CD4-positive, alpha-beta T cell treated with Interleukin-4 for 1 hour (primary cell): ENCODE results near the gene ADCY5.
A peak's percentile ranks its signal among the peaks of the same experiment; 100 is the strongest.

Experiments
- DNase-seq, 2 donors: peaks; one replicate each; pipeline ENCODE4 v3.0.0-alpha.2; 2020 to 2022

Gene ADCY5

GRCh38 chr3:123457841-123458240 is 9.0 kb upstream of the ADCY5 start:
- DNase-seq, result no peak

- no peak for DNase-seq
These were observed 4.8 kb upstream of the ADCY5 start for GRCh38 chr3:123453675-123454074.

GRCh38 chr3:123451186-123451585 is 2.3 kb upstream of the ADCY5 start:
- no peak for DNase-seq

GRCh38 chr3:123449997-123450604 is 1.2 kb upstream of the ADCY5 start:
- no peak for DNase-seq

GRCh38 chr3:123449102-123449996 is 459 bp upstream of the ADCY5 start:
- DNase-seq, result no peak

GRCh38 chr3:123447749-123448517 is 957 bp downstream of the ADCY5 start:
- DNase-seq, result peak; percentile 13 to 27

GRCh38 chr3:123447416-123447748 is 1.5 kb downstream of the ADCY5 start:
- DNase-seq, result no peak

- DNase-seq, result no peak
These were observed 2.2 kb downstream of the ADCY5 start for GRCh38 chr3:123446610-123447109.

- DNase-seq, result no peak
These were observed 2.7 kb downstream of the ADCY5 start for GRCh38 chr3:123446210-123446609.

GRCh38 chr3:123445702-123446101 is 3.2 kb downstream of the ADCY5 start:
- no peak for DNase-seq

- DNase-seq, result no peak
These were observed 4.1 kb downstream of the ADCY5 start for GRCh38 chr3:123444744-123445143.

- no peak for DNase-seq
These were observed 4.9 kb downstream of the ADCY5 start for GRCh38 chr3:123444023-123444422.

GRCh38 chr3:123442908-123443307 is 6.0 kb downstream of the ADCY5 start:
- DNase-seq, result no peak

GRCh38 chr3:123442125-123442524 is 6.8 kb downstream of the ADCY5 start:
- no peak for DNase-seq

- DNase-seq, result no peak
These were observed 8.9 kb downstream of the ADCY5 start for GRCh38 chr3:123439806-123440580.

- no peak for DNase-seq
These were observed 15.9 kb downstream of the ADCY5 start for GRCh38 chr3:123432832-123433523.

GRCh38 chr3:123431658-123432324 is 17.1 kb downstream of the ADCY5 start:
- DNase-seq, result no peak

GRCh38 chr3:123431007-123431657 is 17.8 kb downstream of the ADCY5 start:
- no peak for DNase-seq

- no peak for DNase-seq
These were observed 18.6 kb downstream of the ADCY5 start for GRCh38 chr3:123430266-123430665.

- no peak for DNase-seq
These were observed 19.3 kb downstream of the ADCY5 start for GRCh38 chr3:123429362-123430125.
